ENCODE data around the gene SYNGR3. TPM values are rescaled to one million over a fixed set of nuclear protein-coding genes. Genes with fewer than 3 reads are reported as not detected.

The SYNGR3 gene
- total and polyA plus RNA-seq, 2 of the 13 experiments (the other 11 are each of a cell fraction or from before 2014, with no cell fraction given): 0.97 to 5.7 TPM

- TF ChIP-seq ZNF567 (CRISPR knock-in tag; IDR thresholded peaks at IDR 0.05; ENCODE audit: borderline replicate concordance) (0 out of 2 replicates have a peak, but pooled peaks have one; percentile 44), RARA (CRISPR knock-in tag; IDR thresholded peaks at IDR 0.05) (no peak), ZNF891 (CRISPR knock-in tag; IDR thresholded peaks at IDR 0.05) (no peak), ZNF512 (CRISPR knock-in tag; IDR thresholded peaks at IDR 0.05) (no peak), TFAP4 (IDR thresholded peaks at IDR 0.05; ENCODE audit: borderline replicate concordance, low read depth) (no peak)
Measured at GRCh38 chr16:1985466-1986150, 4.2 kb upstream of the SYNGR3 start (continued).

- H4K20me1 ChIP-seq (ENCODE audit: insufficient read depth, low read length): no peaks in the 10 kb centered on the region
- ATAC-seq: no peak
- BruUV-seq (replicated peaks): no TSS peak
- in situ Hi-C loops (cut with HindIII; ENCODE audit: extremely low pct_ligation_motif_present, low pct_unique_long_range_greater_than_20kb) (no loop called here), intact Hi-C loops (cut with micrococcal nuclease; ENCODE audit: unreplicated experiment) (no loop called here)
- H3K9me3 ChIP-seq (ENCODE audit: low read length): no peaks in the 10 kb centered on the region
- POLR2A ChIA-PET: interaction anchor here (1.0 to 2.7 kb wide), 2 partner anchors 23 to 168 kb away, joined by 3 to 8 read pairs; partner anchors contain the start of genes RPS2 and TRAF7
- no peak overlapping the region for H2AFZ ChIP-seq (ENCODE audit: low read length)
- 93% methylated on average over 5 of the region's 10 CpGs for WGBS (ENCODE audit: low lambda C conversion rate)
- no peak for TF ChIP-seq JUNB (CRISPR knock-in tag; IDR thresholded peaks at IDR 0.05; ENCODE audit: borderline replicate concordance)
- peak; percentile 47; the same call in 1 of the 2 replicates for TF ChIP-seq RBFOX2 (IDR thresholded peaks at IDR 0.05; ENCODE audit: low read depth, low read length)
- peak; percentile 82 for TF ChIP-seq AGO2 (optimal IDR thresholded peaks at IDR 0.05; ENCODE audit: low read depth, low read length)
- TF ChIP-seq ARNTL (CRISPR knock-in tag; IDR thresholded peaks at IDR 0.05): no peak
- TF ChIP-seq RBM22 (optimal IDR thresholded peaks at IDR 0.05; ENCODE audit: low read length): peak; percentile 54
- no peak for TF ChIP-seq ZFP91 (CRISPR knock-in tag; IDR thresholded peaks at IDR 0.05; ENCODE audit: borderline replicate concordance)
- no peak for TF ChIP-seq YEATS2 (CRISPR knock-in tag; IDR thresholded peaks at IDR 0.05; ENCODE audit: borderline replicate concordance)
- peaks cover 67% of the 10 kb centered on the region for H3K4me1 ChIP-seq (ENCODE audit: insufficient read depth, low read length)
- peaks cover 12 to 15% of the 10 kb centered on the region in 2 experiments; a peak in 4 of 5 replicates for H3K36me3 ChIP-seq (replicated peaks in 1 of 2; ENCODE audit: control insufficient read depth in 1 of 2, insufficient read depth in 2 of 2, low read length in 2 of 2)
- H3K9ac ChIP-seq (ENCODE audit: insufficient read depth, low read depth, low read length): no peak overlapping the region
- no peak overlapping the region for H3K4me2 ChIP-seq (ENCODE audit: low read depth, low read length)
- H3K79me2 ChIP-seq (ENCODE audit: insufficient read depth, low read length): peaks cover 13% of the 10 kb centered on the region
- no peak overlapping the region for H3K27ac ChIP-seq (ENCODE audit: extremely low read length, insufficient read depth, low read length)
- no peak for DNase-seq (ENCODE audit: low spot score)
- FAIRE-seq: no peak
- H3K27me3 ChIP-seq (ENCODE audit: control insufficient read depth in 1 of 2, insufficient read depth in 2 of 2, low read length in 2 of 2): peaks cover 0 to 8% of the 10 kb centered on the region in 2 experiments; a peak in 2 of 5 replicates
- CTCF ChIA-PET (ENCODE audit: low intra/inter-chr PET ratio, low total read pairs): no interaction called here
- no peak overlapping the region for H3K4me3 ChIP-seq (replicated peaks in 1 of 3; ENCODE audit: insufficient read depth in 1 of 3, low read depth in 2 of 3, low read length in 3 of 3)
Measured at GRCh38 chr16:1987198-1987597, 2.6 kb upstream of the SYNGR3 start.

Data from HepG2 (cell line).